H9 (cell line): Measurements from ENCODE around the gene RBFA. TPM values are rescaled to one million over a fixed set of nuclear protein-coding genes. Genes with fewer than 3 reads are reported as not detected.

Source experiments
- DNase-seq: peaks from one replicate; pipeline ENCODE4 v3.0.0-alpha.2; 2017
- H2AFZ ChIP-seq: one replicate; pipeline ENCODE4 v1.6.1; 2013; ENCODE audit warnings: mild to moderate bottlenecking, low read length, control low read depth, moderate library complexity
- H2AK5ac ChIP-seq: 2 replicates; pipeline ENCODE4 v1.6.1; 2013; ENCODE audit warnings: low read length, control low read depth, mixed read lengths; ENCODE audit not compliant: insufficient read length
- H2BK120ac ChIP-seq: one replicate; pipeline ENCODE4 v1.6.1; 2013; ENCODE audit warnings: low read depth, mild to moderate bottlenecking, low read length, control low read depth, inconsistent platforms; ENCODE audit not compliant: poor library complexity, severe bottlenecking
- H2BK12ac ChIP-seq: 2 replicates; pipeline ENCODE4 v1.6.1; 2013; ENCODE audit warnings: low read length, control low read depth, mixed read lengths, low read depth; ENCODE audit not compliant: insufficient read length
- H2BK15ac ChIP-seq: 2 replicates; pipeline ENCODE4 v1.6.1; 2013; ENCODE audit warnings: low read depth, low read length, control low read depth
- H2BK20ac ChIP-seq: one replicate; pipeline ENCODE4 v1.6.1; 2013; ENCODE audit warnings: low read depth, mild to moderate bottlenecking, low read length, control low read depth, inconsistent platforms; ENCODE audit not compliant: poor library complexity, severe bottlenecking
- H2BK5ac ChIP-seq: 2 replicates; pipeline ENCODE4 v1.6.1; 2013; ENCODE audit warnings: low read length, control low read depth, mixed read lengths; ENCODE audit not compliant: insufficient read length
- H3K14ac ChIP-seq: 2 replicates; pipeline ENCODE4 v1.6.1; 2013; ENCODE audit warnings: low read length, control low read depth; ENCODE audit not compliant: insufficient read depth
- H3K18ac ChIP-seq: 2 replicates; pipeline ENCODE4 v1.6.1; 2013; ENCODE audit warnings: low read depth, mild to moderate bottlenecking, mixed read lengths, low read length, control low read depth; ENCODE audit not compliant: insufficient read length
- H3K23ac ChIP-seq: 2 replicates; pipeline ENCODE4 v1.6.1; 2013; ENCODE audit warnings: low read length, control low read depth, mixed read lengths, low read depth; ENCODE audit not compliant: insufficient read length
- H3K23me2 ChIP-seq: 2 replicates; pipeline ENCODE4 v1.6.1; 2013; ENCODE audit warnings: low read depth, mild to moderate bottlenecking, mixed read lengths, low read length, control low read depth; ENCODE audit not compliant: insufficient read length, poor library complexity, severe bottlenecking
- H3K27ac ChIP-seq: 2 replicates; pipeline ENCODE4 v1.5.1; 2013; ENCODE audit warnings: low read length, control low read depth, mixed read lengths, low read depth; ENCODE audit not compliant: insufficient read length
- H3K27me3 ChIP-seq: 2 replicates; pipeline ENCODE4 v1.6.1; 2013; ENCODE audit warnings: low read length, control low read depth, inconsistent platforms; ENCODE audit not compliant: insufficient read depth
- H3K4ac ChIP-seq: 2 replicates; pipeline ENCODE4 v1.6.1; 2013; ENCODE audit warnings: low read depth, mild to moderate bottlenecking, control low read depth, inconsistent platforms, low read length, moderate library complexity
- H3K4me1 ChIP-seq: 2 replicates; pipeline ENCODE4 v1.6.1; 2013; ENCODE audit warnings: low read length, control low read depth, inconsistent platforms; ENCODE audit not compliant: insufficient read depth
- H3K4me2 ChIP-seq: 2 replicates; pipeline ENCODE4 v1.6.1; 2013; ENCODE audit warnings: low read length, control low read depth, mixed read lengths; ENCODE audit not compliant: insufficient read length, insufficient read depth
- H3K56ac ChIP-seq: 2 replicates; pipeline ENCODE4 v1.6.1; 2013; ENCODE audit warnings: low read depth, mild to moderate bottlenecking, mixed read lengths, low read length, control low read depth; ENCODE audit not compliant: insufficient read length
- H3K79me1 ChIP-seq: 2 replicates; pipeline ENCODE4 v1.6.1; 2013; ENCODE audit warnings: low read depth, mild to moderate bottlenecking, moderate library complexity, low read length, control low read depth, inconsistent platforms; ENCODE audit not compliant: insufficient read depth, poor library complexity, severe bottlenecking
- H3K79me2 ChIP-seq: 2 replicates; pipeline ENCODE4 v1.6.1; 2013; ENCODE audit warnings: low read length, control low read depth, inconsistent platforms; ENCODE audit not compliant: insufficient read depth
- H3K9ac ChIP-seq: 2 replicates; pipeline ENCODE4 v1.6.1; 2013; ENCODE audit warnings: low read length, control low read depth, mixed read lengths; ENCODE audit not compliant: insufficient read length; ENCODE audit errors: extremely low read depth
- H3K9me3 ChIP-seq: one replicate; pipeline ENCODE4 v1.6.1; 2013; ENCODE audit warnings: low read depth, low read length, inconsistent platforms; ENCODE audit not compliant: control insufficient read depth
- H3T11ph ChIP-seq: one replicate; pipeline ENCODE4 v1.6.1; 2013; ENCODE audit warnings: mild to moderate bottlenecking, low read length, control low read depth, inconsistent platforms
- H4K20me1 ChIP-seq: one replicate; pipeline ENCODE4 v1.6.1; 2013; ENCODE audit not compliant: control insufficient read depth, insufficient read length, insufficient read depth
- H4K5ac ChIP-seq: 2 replicates; pipeline ENCODE4 v1.6.1; 2013; ENCODE audit warnings: low read depth, mild to moderate bottlenecking, mixed read lengths, low read length, control low read depth; ENCODE audit not compliant: insufficient read length
- H4K8ac ChIP-seq: replicated peaks from 2 replicates; pipeline ENCODE4 v1.6.1; 2013; ENCODE audit warnings: low read length, control low read depth, mixed read lengths, low read depth; ENCODE audit not compliant: insufficient read length
- H4K91ac ChIP-seq: 2 replicates; pipeline ENCODE4 v1.6.1; 2013; ENCODE audit warnings: low read depth, mild to moderate bottlenecking, moderate library complexity, mixed read lengths, low read length, control low read depth; ENCODE audit not compliant: insufficient read length
- H3K27ac Mint-ChIP-seq, 3 experiments: 2 replicates in 2 of 3; 3 replicates in 1 of 3; pipeline ENCODE4 v1.8.0; 2020 to 2021; ENCODE audit warnings: mixed read lengths in 3 of 3, mild to moderate bottlenecking in 1 of 3, moderate library complexity in 1 of 3
- H3K27me3 Mint-ChIP-seq: 2 replicates; pipeline ENCODE4 v1.8.0; 2021; ENCODE audit warnings: low read depth, mild to moderate bottlenecking, moderate library complexity, mixed read lengths
- H3K36me3 Mint-ChIP-seq, 3 experiments: 2 replicates in 2 of 3; 3 replicates in 1 of 3; pipeline ENCODE4 v1.8.0; 2020 to 2021; ENCODE audit warnings: low read depth in 3 of 3, mixed read lengths in 3 of 3; ENCODE audit not compliant: insufficient read depth in 1 of 3
- H3K4me1 Mint-ChIP-seq, 2 experiments: 2 replicates each; pipeline ENCODE4 v1.8.0; 2020; ENCODE audit warnings: mixed read lengths in 2 of 2
- H3K4me3 Mint-ChIP-seq, 2 experiments: 2 replicates in 1 of 2; 3 replicates in 1 of 2; pipeline ENCODE4 v1.8.0; 2020 to 2021; ENCODE audit warnings: mild to moderate bottlenecking in 2 of 2, mixed read lengths in 2 of 2, moderate library complexity in 1 of 2
- H3K9me3 Mint-ChIP-seq, 2 experiments: 2 replicates in 1 of 2; 3 replicates in 1 of 2; pipeline ENCODE4 v1.8.0; 2020; ENCODE audit warnings: mild to moderate bottlenecking in 2 of 2, mixed read lengths in 2 of 2, moderate library complexity in 1 of 2
- CTCF ChIP-seq: fragments of 200-600 bp; sonication (generic); conservative IDR thresholded peaks from 3 replicates; pipeline ENCODE4 v1.8.0; 2021; ENCODE audit warnings: antibody characterized with exemption, mild to moderate bottlenecking
- WGBS: extraction: QIAGEN DNeasy Blood & Tissue Kit; methylation state at CpG from one replicate; pipeline ENCODE4 v1.1.7; 2013; ENCODE audit warnings: missing lambda C conversion rate, low lambda C conversion rate, mixed read lengths; ENCODE audit not compliant: insufficient read length; ENCODE audit errors: extremely low coverage; 5-methylcytosine and 5-hydroxymethylcytosine counted together
- total RNA-seq: library from RNA; stranded (reverse); gene quantifications from 2 replicates; pipeline ENCODE4 v1.2.1, GENCODE V29; 2021

The RBFA gene
- total RNA-seq, 1 experiment from 2014 or later = 42.5 TPM

GRCh38 chr18:80033181-80034067 is 810 bp upstream of the RBFA start:
- Histone ChIP-seq H2AK5ac (no peak overlapping the region), H3K27me3 (no peaks in the 10 kb centered on the region), H4K5ac (no peak overlapping the region), H2BK12ac (no peak overlapping the region), H3K56ac (no peak overlapping the region), H4K91ac (no peak overlapping the region), H2BK15ac (no peak overlapping the region), H3T11ph (no peak overlapping the region), H3K4me2 (peak overlapping the region; percentile 95), H4K20me1 (no peaks in the 10 kb centered on the region), H3K27ac (no peak overlapping the region), H4K8ac (no peak overlapping the region), H3K14ac (peak overlapping the region; percentile 88), H3K79me2 (peaks cover 5% of the 10 kb centered on the region; the same call in 1 of the 2 replicates), H3K4ac (no peak overlapping the region), H3K4me1 (peaks cover 5% of the 10 kb centered on the region), H3K18ac (peak overlapping the region; percentile 56), H3K23ac (no peak overlapping the region), H2AFZ (no peak overlapping the region), H3K9me3 (no peaks in the 10 kb centered on the region), H2BK5ac (no peak overlapping the region), H3K9ac (peak overlapping the region; percentile 25), H2BK20ac (no peak overlapping the region), H3K23me2 (peaks cover 3% of the 10 kb centered on the region), H3K79me1 (no peaks in the 10 kb centered on the region), H2BK120ac (no peak overlapping the region)
- peaks cover 7 to 11% (median 9%) of the 10 kb centered on the region in 3 experiments for H3K36me3 Mint-ChIP-seq
- H3K4me1 Mint-ChIP-seq = peaks cover 28 to 33% of the 10 kb centered on the region in 2 experiments
- no CpG with 5 or more reads among the region's 90 CpGs for WGBS
- H3K9me3 Mint-ChIP-seq = peaks cover 0 to 5% of the 10 kb centered on the region in 2 experiments; a peak in 4 of 5 replicates
- H3K27me3 Mint-ChIP-seq = peaks cover 4% of the 10 kb centered on the region
- TF ChIP-seq CTCF = no peak
- peak; percentile 98 for DNase-seq
- H3K4me3 Mint-ChIP-seq = peak overlapping the region; percentile 82 to 93
- peak overlapping the region; percentile 42 to 93 (median 68); a peak in 4 of 7 replicates for H3K27ac Mint-ChIP-seq
